HepG2 (cell line): ENCODE measurements around the gene COA3. TPM values are rescaled to one million over a fixed set of nuclear protein-coding genes. Genes with fewer than 3 reads are reported as not detected.

Experiments used
- ATF1 ChIP-seq: IDR thresholded peaks from 2 replicates; pipeline ENCODE4 v1.6.1; 2016; ENCODE audit warnings: mild to moderate bottlenecking, control low read depth
- ATF2 ChIP-seq: sonication (generic); formaldehyde crosslinking; IDR thresholded peaks from 2 replicates; pipeline ENCODE4 v1.4.0; 2020; ENCODE audit warnings: missing genetic modification reagents
- CENPBD1 ChIP-seq: sonication (generic); formaldehyde crosslinking; IDR thresholded peaks from 2 replicates; pipeline ENCODE4 v1.8.0; 2022; ENCODE audit warnings: missing genetic modification reagents, low read depth, mild to moderate bottlenecking, borderline replicate concordance
- DR1 ChIP-seq: sonication (generic); formaldehyde crosslinking; IDR thresholded peaks from 2 replicates; pipeline ENCODE4 v1.8.0; 2021; ENCODE audit warnings: mild to moderate bottlenecking, missing genetic modification reagents, inconsistent platforms
- ETV6 ChIP-seq: sonication (generic); formaldehyde crosslinking; conservative IDR thresholded peaks from 2 replicates; pipeline ENCODE4 v1.4.0; 2020; ENCODE audit warnings: missing genetic modification reagents
- LCORL ChIP-seq, 2 experiments: fragments of 450-650 bp in 1 of 2; sonication (generic) in 1 of 2; formaldehyde crosslinking in 1 of 2; IDR thresholded peaks; 2 replicates each; pipeline versions ENCODE4 v1.5.0 to v1.6.1; 2017 to 2020; ENCODE audit warnings: antibody characterized with exemption in 1 of 2, missing genetic modification reagents in 1 of 2
- NR0B2 ChIP-seq: sonication (generic); formaldehyde crosslinking; IDR thresholded peaks from 2 replicates; pipeline ENCODE4 v1.4.0; 2020; ENCODE audit warnings: mild to moderate bottlenecking, missing genetic modification reagents
- NR2C2 ChIP-seq: sonication (generic); formaldehyde crosslinking; IDR thresholded peaks from 2 replicates; pipeline ENCODE4 v1.4.0; 2020; ENCODE audit warnings: missing genetic modification reagents, mild to moderate bottlenecking, moderate library complexity, borderline replicate concordance
- RNF219 ChIP-seq: sonication (generic); formaldehyde crosslinking; IDR thresholded peaks from 2 replicates; pipeline ENCODE4 v1.5.0; 2020; ENCODE audit warnings: mild to moderate bottlenecking, missing genetic modification reagents
- USF2 ChIP-seq, 2 experiments: sonication (generic) in 1 of 2; formaldehyde crosslinking in 1 of 2; IDR thresholded peaks; 2 replicates each; pipeline versions ENCODE4 v1.5.1 to v1.6.1; 2011 to 2020; ENCODE audit warnings: borderline replicate concordance in 1 of 2, low read depth in 1 of 2, low read length in 1 of 2, mild to moderate bottlenecking in 1 of 2, missing genetic modification reagents in 1 of 2, moderate library complexity in 1 of 2
- ZNF549 ChIP-seq: sonication (generic); formaldehyde crosslinking; IDR thresholded peaks from 2 replicates; pipeline ENCODE4 v1.5.0; 2020; ENCODE audit warnings: missing genetic modification reagents
- ZNF784 ChIP-seq: sonication (generic); formaldehyde crosslinking; IDR thresholded peaks from 2 replicates; pipeline ENCODE4 v1.5.1; 2020; ENCODE audit warnings: missing genetic modification reagents, mild to moderate bottlenecking, borderline replicate concordance
- polyA plus RNA-seq, 8 experiments: library from polyadenylated mRNA; depleted of rRNA in 3 of 8; stranded (reverse) in 7 of 8; unstranded in 1 of 8; fragments of >200 nt; fragmentation: Illumina TruSeq in 4 of 8; extraction: Trizol in 4 of 8; gene quantifications; 2 replicates each; pipeline versions ENCODE4 v1.2.1 to v1.2.3, GENCODE V29; 2011 to 2016; ENCODE audit warnings: low read depth in 4 of 8, missing spikeins in 1 of 8, mixed read lengths in 1 of 8; ENCODE audit not compliant: insufficient read depth in 1 of 8
- total RNA-seq, 5 experiments: library from RNA; depleted of rRNA; stranded (reverse); fragments of >200 nt; fragmentation: Illumina TruSeq; extraction: Trizol; gene quantifications; 2 replicates each; pipeline ENCODE4 v1.2.3, GENCODE V29; 2016; ENCODE audit warnings: low read depth in 1 of 5

COA3 gene
- total and polyA plus RNA-seq, 2 of the 13 experiments (the other 11 are each of a cell fraction or from before 2014, with no cell fraction given) = 133 to 202 TPM

GRCh38 chr17:42832213-42832933 is 33.9 kb upstream of the COA3 start (continued):
- TF ChIP-seq ATF2 (CRISPR knock-in tag) (peak; percentile 52), LCORL (IDR thresholded peaks at IDR 0.05) (no peak), LCORL (CRISPR knock-in tag; IDR thresholded peaks at IDR 0.05) (no peak), RNF219 (CRISPR knock-in tag) (no peak), NR2C2 (CRISPR knock-in tag) (no peak), ATF1 (CRISPR knock-in tag) (no peak), NR0B2 (CRISPR knock-in tag) (no peak), DR1 (no peak), ETV6 (no peak), USF2 (IDR thresholded peaks at IDR 0.05; ENCODE audit: low read depth, low read length) (0 out of 2 replicates have a peak, but pooled peaks have one; percentile 10), USF2 (CRISPR knock-in tag; IDR thresholded peaks at IDR 0.05; ENCODE audit: borderline replicate concordance) (no peak), ZNF549 (CRISPR knock-in tag) (no peak), ZNF784 (CRISPR knock-in tag) (no peak), CENPBD1 (no peak)
